C1 segment of cervical spinal cord (tissue), 14 donors: ENCODE measurements around the gene TLX2.

Source experiments
- DNase-seq, 14 donors: peaks; one replicate each; lab custom pipeline; 2025; lab: John Stamatoyannopoulos, UW

Gene TLX2

GRCh38 chr2:74511104-74511989, 2.9 kb upstream of the TLX2 start:
- DNase-seq: no peak

GRCh38 chr2:74512744-74513604, 1.3 kb upstream of the TLX2 start:
- DNase-seq: no peak

- DNase-seq: no peak
Measured at GRCh38 chr2:74513605-74514367, 464 bp upstream of the TLX2 start.

GRCh38 chr2:74515271-74515980, 1.2 kb downstream of the TLX2 start:
- no peak for DNase-seq

- peak in 6 of 14 donors; percentile 2 to 39 (median 6) for DNase-seq
Measured at GRCh38 chr2:74515981-74516633, 1.9 kb downstream of the TLX2 start.

GRCh38 chr2:74516650-74517049, 2.4 kb downstream of the TLX2 start:
- DNase-seq: no peak

- no peak for DNase-seq
Measured at GRCh38 chr2:74522516-74522915, 8.3 kb downstream of the TLX2 start.

GRCh38 chr2:74524005-74524404, 9.8 kb downstream of the TLX2 start:
- no peak for DNase-seq

GRCh38 chr2:74524955-74525716, 10.9 kb downstream of the TLX2 start:
- DNase-seq: no peak

- no peak for DNase-seq
Measured at GRCh38 chr2:74525717-74526648, 11.7 kb downstream of the TLX2 start, which contains the start of gene DQX1. Gene DQX1 (minus strand): TSS chr2:74526231. CDS start chr2:74525729, 502 bp downstream.

GRCh38 chr2:74526649-74527230, 12.5 kb downstream of the TLX2 start:
- DNase-seq: no peak

- no peak for DNase-seq
Measured at GRCh38 chr2:74527741-74528140, 13.5 kb downstream of the TLX2 start.

- DNase-seq: no peak
Measured at GRCh38 chr2:74528600-74529356, 14.5 kb downstream of the TLX2 start.

- peak; percentile 88 to 100 (median 98) for DNase-seq
Measured at GRCh38 chr2:74529357-74530238, 15.3 kb downstream of the TLX2 start, which contains the start of the genes AUP1 and HTRA2. Gene AUP1 (minus strand): TSS chr2:74529706. CDS start chr2:74529629, 77 bp downstream. Gene HTRA2 (plus strand): TSS chr2:74529933. CDS start chr2:74530007, 74 bp downstream.

GRCh38 chr2:74530239-74531187, 16.3 kb downstream of the TLX2 start:
- DNase-seq: peak in 7 of 14 donors; percentile 19 to 67 (median 46)
